ENCODE data around the gene ATF7. TPM values are rescaled to one million over a fixed set of nuclear protein-coding genes. Genes with fewer than 3 reads are reported as not detected.
"Not testable (repeated sequence)": the region's sequence is repeated elsewhere in the genome, so short reads cannot be mapped to it uniquely, and the experiment has no call there.

Gene ATF7
- total RNA-seq, 1 donor from 2014 or later: 33.5 TPM

GRCh38 chr12:53635708-53636107 lies 9.5 kb upstream of the ATF7 start:
- intact Hi-C loops (cut with DNase I); DNase-seq (ENCODE audit: low spot score): not testable (repeated sequence)

- DNase-seq (ENCODE audit: low spot score): no peak
- intact Hi-C loops (cut with DNase I): no loop called here
Measured at GRCh38 chr12:53631721-53632120, 5.5 kb upstream of the ATF7 start.

- intact Hi-C loops (cut with DNase I): loop anchor here (2.0 to 5.0 kb wide), 2 partner anchors 31 to 86 kb away; no protein-coding TSS in a partner anchor
- no peak for DNase-seq (ENCODE audit: low spot score)
Measured at GRCh38 chr12:53627919-53628318, 1.7 kb upstream of the ATF7 start.

- intact Hi-C loops (cut with DNase I): loop anchor here (1.0 to 5.0 kb wide), 3 partner anchors 32 to 84 kb away; partner anchors contain the start of gene ATP5MC2
- DNase-seq (ENCODE audit: low spot score): no peak
Measured at GRCh38 chr12:53626702-53627169, 554 bp upstream of the ATF7 start.

- DNase-seq (ENCODE audit: low spot score): no peak
- intact Hi-C loops (cut with DNase I): loop anchor here (5.0 kb wide), 1 partner anchor 83 kb away; no protein-coding TSS in a partner anchor
Measured at GRCh38 chr12:53625373-53625945, 723 bp downstream of the ATF7 start.

- DNase-seq (ENCODE audit: low spot score): no peak
- intact Hi-C loops (cut with DNase I): loop anchor here (5.0 kb wide), 1 partner anchor 83 kb away; no protein-coding TSS in a partner anchor
Measured at GRCh38 chr12:53624956-53625355, 1.2 kb downstream of the ATF7 start.

- no peak for DNase-seq (ENCODE audit: low spot score)
- intact Hi-C loops (cut with DNase I): no loop called here
Measured at GRCh38 chr12:53624458-53624857, 1.7 kb downstream of the ATF7 start.

- intact Hi-C loops (cut with DNase I): no loop called here
- DNase-seq (ENCODE audit: low spot score): no peak
Measured at GRCh38 chr12:53623548-53624385, 2.4 kb downstream of the ATF7 start.

- no peak for DNase-seq (ENCODE audit: low spot score)
- intact Hi-C loops (cut with DNase I): no loop called here
Measured at GRCh38 chr12:53622724-53623123, 3.5 kb downstream of the ATF7 start.

- intact Hi-C loops (cut with DNase I): loop anchor here (10.0 kb wide), 1 partner anchor 53 kb away; no protein-coding TSS in a partner anchor
- no peak for DNase-seq (ENCODE audit: low spot score)
Measured at GRCh38 chr12:53618275-53618674, 7.9 kb downstream of the ATF7 start.

- no peak for DNase-seq (ENCODE audit: low spot score)
- intact Hi-C loops (cut with DNase I): loop anchor here (10.0 kb wide), 1 partner anchor 53 kb away; no protein-coding TSS in a partner anchor
Measured at GRCh38 chr12:53617700-53618099, 8.5 kb downstream of the ATF7 start.

GRCh38 chr12:53616950-53617349 lies 9.2 kb downstream of the ATF7 start:
- DNase-seq (ENCODE audit: low spot score): no peak
- intact Hi-C loops (cut with DNase I): loop anchor here (10.0 kb wide), 1 partner anchor 52 kb away; no protein-coding TSS in a partner anchor

GRCh38 chr12:53613821-53614220 lies 12.4 kb downstream of the ATF7 start:
- DNase-seq (ENCODE audit: low spot score): no peak
- intact Hi-C loops (cut with DNase I): loop anchor here (10.0 kb wide), 1 partner anchor 49 kb away; no protein-coding TSS in a partner anchor

GRCh38 chr12:53612978-53613377 lies 13.2 kb downstream of the ATF7 start:
- DNase-seq (ENCODE audit: low spot score): no peak
- intact Hi-C loops (cut with DNase I): loop anchor here (10.0 kb wide), 1 partner anchor 48 kb away; no protein-coding TSS in a partner anchor

GRCh38 chr12:53611304-53611703 lies 14.9 kb downstream of the ATF7 start:
- intact Hi-C loops (cut with DNase I): loop anchor here (10.0 kb wide), 1 partner anchor 47 kb away; no protein-coding TSS in a partner anchor
- DNase-seq (ENCODE audit: low spot score): no peak

- intact Hi-C loops (cut with DNase I); DNase-seq (ENCODE audit: low spot score): not testable (repeated sequence)
Measured at GRCh38 chr12:53606688-53607087, 19.5 kb downstream of the ATF7 start.

GRCh38 chr12:53604581-53604980 lies 21.6 kb downstream of the ATF7 start:
- no peak for DNase-seq (ENCODE audit: low spot score)
- intact Hi-C loops (cut with DNase I): no loop called here

- intact Hi-C loops (cut with DNase I): no loop called here
- DNase-seq (ENCODE audit: low spot score): no peak
Measured at GRCh38 chr12:53603804-53604203, 22.4 kb downstream of the ATF7 start.

- no peak for DNase-seq (ENCODE audit: low spot score)
- intact Hi-C loops (cut with DNase I): no loop called here
Measured at GRCh38 chr12:53603196-53603595, 23.0 kb downstream of the ATF7 start.

GRCh38 chr12:53602176-53602864 lies 23.9 kb downstream of the ATF7 start:
- intact Hi-C loops (cut with DNase I): no loop called here
- no peak for DNase-seq (ENCODE audit: low spot score)

Measured in cardiac septum (tissue), 1 donor.